Measurements from ENCODE around the gene BCKDHA. TPM values are rescaled to one million over a fixed set of nuclear protein-coding genes. Genes with fewer than 3 reads are reported as not detected.

The BCKDHA gene
- total and polyA plus RNA-seq, 9 of the 15 experiments (the other 6 are each of a cell fraction or from before 2014, with no cell fraction given): 4.5 to 52.5 (median 14.1) TPM

GRCh38 chr19:41353466-41354342, 43.9 kb upstream of the BCKDHA start, which contains the start of gene TGFB1 (continued):
- TF ChIP-seq DEAF1 (CRISPR knock-in tag; IDR thresholded peaks at IDR 0.05): peak; percentile 29; the same call in 1 of the 2 replicates
- peak; percentile 97 for TF ChIP-seq SMAD4 (CRISPR knock-in tag; conservative IDR thresholded peaks at IDR 0.05)
- no peak for TF ChIP-seq ARID3A (IDR thresholded peaks at IDR 0.05; ENCODE audit: borderline replicate concordance, low read depth, low read length)
- no peak for TF ChIP-seq HDAC6 (IDR thresholded peaks at IDR 0.05; ENCODE audit: low read depth, low read length)
- no peak for TF ChIP-seq NR2F6 (CRISPR knock-in tag; IDR thresholded peaks at IDR 0.05)
- TF ChIP-seq REST (IDR thresholded peaks at IDR 0.05; ENCODE audit: borderline replicate concordance): peak; percentile 44
- no peak; the same call in 1 of the 2 replicates for TF ChIP-seq REST (CRISPR knock-in tag; IDR thresholded peaks at IDR 0.05; ENCODE audit: low read depth)
- no peak for TF ChIP-seq GTF2F1 (IDR thresholded peaks at IDR 0.05; ENCODE audit: low read depth, low read length)
- no peak for TF ChIP-seq ZBTB34 (CRISPR knock-in tag; IDR thresholded peaks at IDR 0.05)
- no peak for TF ChIP-seq CEBPG (CRISPR knock-in tag; IDR thresholded peaks at IDR 0.05)
- TF ChIP-seq CEBPG (tag; conservative IDR thresholded peaks at IDR 0.05 in 1 of 2, IDR thresholded peaks at IDR 0.05 in 1 of 2): no peak
- TF ChIP-seq E2F3 (CRISPR knock-in tag; IDR thresholded peaks at IDR 0.05): no peak
- no peak for TF ChIP-seq ZNF134 (CRISPR knock-in tag; conservative IDR thresholded peaks at IDR 0.05)
- TF ChIP-seq ZFP30 (CRISPR knock-in tag; IDR thresholded peaks at IDR 0.05; ENCODE audit: borderline replicate concordance): no peak

Data from K562 (cell line).